Keratinocyte (primary cell): ENCODE measurements around the gene GLUD1. TPM values are rescaled to one million over a fixed set of nuclear protein-coding genes. Genes with fewer than 3 reads are reported as not detected.

Experiments
- DNase-seq: peaks from one replicate; pipeline ENCODE4 v3.0.0-alpha.2; 2011; ENCODE audit warnings: low read depth, missing footprints, low spot score
- FAIRE-seq: peaks from 2 replicates; lab custom pipeline; 2011; peaks lifted over from hg19 to GRCh38; lab: Jason Lieb, UNC
- H2AFZ ChIP-seq: 2 replicates; pipeline ENCODE4 v1.6.0; 2012; ENCODE audit warnings: low read length, control low read depth, inconsistent platforms; ENCODE audit not compliant: control insufficient read depth
- H3K27ac ChIP-seq: 2 replicates; pipeline ENCODE4 v1.5.1; 2011; ENCODE audit warnings: low read length; ENCODE audit not compliant: control insufficient read depth, insufficient read depth
- H3K27me3 ChIP-seq: 3 replicates; pipeline ENCODE4 v1.6.0; 2011; ENCODE audit warnings: low read length; ENCODE audit not compliant: control insufficient read depth, insufficient read depth; ENCODE audit errors: extremely low read depth
- H3K36me3 ChIP-seq, 2 experiments: 2 replicates in 1 of 2; 3 replicates in 1 of 2; pipeline ENCODE4 v1.5.1; 2011; ENCODE audit warnings: low read length in 2 of 2, mild to moderate bottlenecking in 1 of 2; ENCODE audit not compliant: control insufficient read depth in 2 of 2, insufficient read depth in 2 of 2; ENCODE audit errors: extremely low read depth in 1 of 2
- H3K4me1 ChIP-seq: 3 replicates; pipeline ENCODE4 v1.5.1; 2011; ENCODE audit warnings: low read length; ENCODE audit not compliant: control insufficient read depth, insufficient read depth; ENCODE audit errors: extremely low read depth
- H3K4me2 ChIP-seq: 3 replicates; pipeline ENCODE4 v1.6.0; 2011; ENCODE audit warnings: low read depth, low read length; ENCODE audit not compliant: control insufficient read depth, insufficient read depth; ENCODE audit errors: extremely low read depth
- H3K4me3 ChIP-seq, 3 experiments: fragments of 200-600 bp in 1 of 3; sonication (generic) in 1 of 3; 2 replicates in 2 of 3; 3 replicates in 1 of 3; pipeline ENCODE4 v1.5.1; 2011 to 2016; ENCODE audit warnings: low read length in 3 of 3, mild to moderate bottlenecking in 3 of 3, control low read depth in 2 of 3, inconsistent platforms in 1 of 3, low read depth in 1 of 3, mixed read lengths in 1 of 3, mixed run types in 1 of 3, moderate library complexity in 1 of 3; ENCODE audit not compliant: control insufficient read depth in 2 of 3, insufficient read depth in 2 of 3; ENCODE audit errors: extremely low read depth in 1 of 3
- H3K79me2 ChIP-seq: 2 replicates; pipeline ENCODE4 v1.6.0; 2012; ENCODE audit warnings: low read length; ENCODE audit not compliant: control insufficient read depth, insufficient read depth
- H3K9ac ChIP-seq: 3 replicates; pipeline ENCODE4 v1.6.0; 2011; ENCODE audit warnings: low read length; ENCODE audit not compliant: control insufficient read depth, insufficient read depth; ENCODE audit errors: extremely low read depth
- H3K9me1 ChIP-seq: 3 replicates; pipeline ENCODE4 v1.6.0; 2011; ENCODE audit warnings: low read length; ENCODE audit not compliant: control insufficient read depth, insufficient read depth; ENCODE audit errors: extremely low read depth
- H3K9me3 ChIP-seq: 2 replicates; pipeline ENCODE4 v1.5.1; 2012; ENCODE audit warnings: low read depth, low read length; ENCODE audit not compliant: control insufficient read depth
- H4K20me1 ChIP-seq: 3 replicates; pipeline ENCODE4 v1.6.0; 2011; ENCODE audit warnings: low read length; ENCODE audit not compliant: control insufficient read depth, insufficient read depth; ENCODE audit errors: extremely low read depth
- CTCF ChIP-seq, 3 experiments: IDR thresholded peaks in 1 of 3; conservative IDR thresholded peaks in 1 of 3; optimal IDR thresholded peaks in 1 of 3; 2 replicates in 2 of 3; 3 replicates in 1 of 3; pipeline versions ENCODE3 to v1.5.1; 2011; ENCODE audit warnings: low read length in 3 of 3, mild to moderate bottlenecking in 3 of 3, moderate library complexity in 2 of 3, control low read depth in 1 of 3, inconsistent platforms in 1 of 3; ENCODE audit not compliant: insufficient read depth in 2 of 3; ENCODE audit errors: extremely low read depth in 1 of 3
- EZH2 ChIP-seq: IDR thresholded peaks from one replicate; pipeline ENCODE4 v1.6.1; 2012; ENCODE audit warnings: inconsistent platforms, mild to moderate bottlenecking, low read length, moderate library complexity
- dilution Hi-C: fragments of 300-500 bp; cut with MboI; formaldehyde crosslinking; loops from one replicate; pipeline ENCODE4 v1.7.0; 2020; ENCODE audit warnings: low sequenced_read_pairs; ENCODE audit not compliant: extremely low pct_ligation_motif_present
- polyA plus RNA-seq, 5 experiments: library from polyadenylated mRNA; depleted of rRNA in 3 of 5; stranded (reverse) in 3 of 5; stranded (forward) in 1 of 5; unstranded in 1 of 5; fragments of >200 nt; gene quantifications; 1 replicate in 1 of 5; 2 replicates in 3 of 5; 3 replicates in 1 of 5; pipeline versions ENCODE4 v1.2.1 to v1.2.3, GENCODE V29; 2011 to 2012; ENCODE audit warnings: missing spikeins in 2 of 5, low read depth in 1 of 5, low replicate concordance in 1 of 5

The GLUD1 gene
- polyA plus RNA-seq, 1 donor (not counting 4 experiments of a cell fraction or from before 2014, with no cell fraction given): 124 TPM

GRCh38 chr10:87072449-87072848, 22.2 kb downstream of the GLUD1 start:
- H3K4me2 ChIP-seq: no peak overlapping the region
- H3K9me3 ChIP-seq: no peaks in the 10 kb centered on the region
- no peak for FAIRE-seq
- no peak overlapping the region for H3K9ac ChIP-seq
- H3K36me3 ChIP-seq: peaks cover 3 to 13% of the 10 kb centered on the region in 2 experiments
- H4K20me1 ChIP-seq: no peaks in the 10 kb centered on the region
- dilution Hi-C loops: no loop called here
- no peak for DNase-seq
- no peaks in the 10 kb centered on the region for H3K27me3 ChIP-seq
- no peaks in the 10 kb centered on the region for H3K9me1 ChIP-seq
- H3K27ac ChIP-seq: no peak overlapping the region
- H3K79me2 ChIP-seq: peaks cover 2% of the 10 kb centered on the region
- no peak overlapping the region for H3K4me3 ChIP-seq
- H3K4me1 ChIP-seq: no peaks in the 10 kb centered on the region
- TF ChIP-seq CTCF (optimal IDR thresholded peaks at IDR 0.05 in 1 of 3, IDR thresholded peaks at IDR 0.05 in 1 of 3, conservative IDR thresholded peaks at IDR 0.05 in 1 of 3; ENCODE audit: extremely low read depth in 1 of 3, insufficient read depth in 2 of 3, low read length in 3 of 3) (no peak), EZH2 (no peak)
- H2AFZ ChIP-seq: no peak overlapping the region

GRCh38 chr10:87068281-87068680, 26.4 kb downstream of the GLUD1 start:
- FAIRE-seq: no peak
- no peak overlapping the region for H3K27ac ChIP-seq

More at GRCh38 chr10:87068281-87068680, 26.4 kb downstream of the GLUD1 start:
- dilution Hi-C loops: no loop called here
- no peaks in the 10 kb centered on the region for H3K79me2 ChIP-seq
- no peak overlapping the region for H3K4me3 ChIP-seq
- no peaks in the 10 kb centered on the region for H3K4me1 ChIP-seq
- H4K20me1 ChIP-seq: no peaks in the 10 kb centered on the region
- no peak for DNase-seq
- H2AFZ ChIP-seq: no peak overlapping the region
- TF ChIP-seq CTCF (optimal IDR thresholded peaks at IDR 0.05 in 1 of 3, IDR thresholded peaks at IDR 0.05 in 1 of 3, conservative IDR thresholded peaks at IDR 0.05 in 1 of 3; ENCODE audit: extremely low read depth in 1 of 3, insufficient read depth in 2 of 3, low read length in 3 of 3) (no peak), EZH2 (no peak)
- H3K27me3 ChIP-seq: no peaks in the 10 kb centered on the region
- peaks cover 13 to 29% of the 10 kb centered on the region in 2 experiments for H3K36me3 ChIP-seq
- H3K9me3 ChIP-seq: no peaks in the 10 kb centered on the region
- H3K4me2 ChIP-seq: no peak overlapping the region
- no peaks in the 10 kb centered on the region for H3K9me1 ChIP-seq
- no peak overlapping the region for H3K9ac ChIP-seq
